NCI-H1048 (cell line): ENCODE measurements around the gene FAM200C.
A peak's percentile ranks its signal among the peaks of the same experiment; 100 is the strongest.
"Not testable (repeated sequence)": the region's sequence is repeated elsewhere in the genome, so short reads cannot be mapped to it uniquely, and the experiment has no call there.

Experiments
- DNase-seq: peaks from one replicate; lab custom pipeline; 2025; lab: John Stamatoyannopoulos, UW

Gene FAM200C

DNA sequence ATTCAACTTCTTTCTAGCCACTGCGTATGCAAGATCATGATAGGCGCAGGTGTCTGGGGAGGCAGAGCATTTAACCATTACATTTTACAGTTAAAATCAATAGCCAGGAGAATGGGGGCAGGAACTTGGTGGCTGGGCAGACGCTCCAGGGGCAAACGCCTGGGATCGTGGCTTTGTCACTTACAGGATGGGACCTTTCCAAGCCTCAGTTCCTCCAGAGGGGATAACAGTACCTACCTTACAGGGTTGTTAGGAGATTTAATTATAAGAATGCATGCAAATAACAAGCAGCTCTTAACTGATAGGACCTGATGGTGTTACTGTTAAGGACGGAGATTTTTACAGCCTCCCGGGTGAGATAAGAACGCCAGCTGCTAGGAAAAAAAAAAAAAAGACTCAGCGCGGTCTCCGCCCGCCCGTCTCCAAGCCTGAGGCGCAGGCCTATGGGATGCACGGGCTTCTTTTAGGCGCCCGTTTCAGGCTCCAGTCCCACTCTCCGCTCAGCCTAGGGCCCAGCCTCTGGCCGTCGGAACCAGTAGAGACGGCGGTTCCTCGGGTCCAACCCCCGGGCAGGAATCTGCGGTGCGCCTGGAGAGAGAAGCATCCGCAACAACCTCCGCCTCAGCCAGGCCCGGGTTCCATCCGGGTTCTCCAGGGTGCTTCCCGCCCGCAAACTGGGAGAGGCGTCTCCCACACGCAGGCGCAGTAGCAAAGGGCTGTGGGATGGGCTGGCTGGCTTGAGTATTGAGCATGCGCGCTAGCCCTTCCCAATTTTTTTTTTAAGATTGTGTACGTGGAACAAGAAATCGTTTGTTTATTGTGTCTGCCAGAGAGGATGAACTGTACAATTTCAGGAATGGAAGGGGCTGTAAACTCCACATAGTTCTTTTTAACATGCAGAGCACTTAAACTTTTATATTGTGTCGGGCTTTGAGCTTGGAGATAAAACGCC lies at the start of gene FAM200C:
TSS of gene FAM200C (minus strand) at position 653 of the 952 bp plus-strand sequence. CDS start 4,564 bp downstream, outside the sequence.
- peak; percentile 80 for DNase-seq

GRCh38 chr5:160449458-160449857 lies 49.6 kb upstream of the FAM200C start:
- no peak for DNase-seq

DNA sequence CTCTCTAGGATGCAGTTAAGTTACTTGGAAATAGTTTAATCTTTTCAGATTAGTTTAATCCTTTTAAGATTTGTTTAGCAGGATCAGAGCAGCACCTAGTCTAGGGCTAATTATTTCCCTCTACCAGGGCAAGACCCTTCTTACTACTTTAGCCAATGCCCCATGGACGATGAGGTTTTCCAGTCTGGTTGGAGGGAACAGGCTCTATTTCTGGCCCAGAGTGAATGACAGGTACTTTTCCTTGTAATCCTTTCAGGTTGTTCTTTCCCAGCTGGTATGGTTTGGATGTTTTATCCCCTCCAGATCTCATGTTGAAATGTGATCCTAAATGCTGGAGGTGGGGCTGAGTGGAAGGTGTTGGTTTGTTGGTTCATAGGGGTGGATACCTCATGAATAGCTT lies 49.0 kb upstream of the FAM200C start:
- DNase-seq: no peak

DNA sequence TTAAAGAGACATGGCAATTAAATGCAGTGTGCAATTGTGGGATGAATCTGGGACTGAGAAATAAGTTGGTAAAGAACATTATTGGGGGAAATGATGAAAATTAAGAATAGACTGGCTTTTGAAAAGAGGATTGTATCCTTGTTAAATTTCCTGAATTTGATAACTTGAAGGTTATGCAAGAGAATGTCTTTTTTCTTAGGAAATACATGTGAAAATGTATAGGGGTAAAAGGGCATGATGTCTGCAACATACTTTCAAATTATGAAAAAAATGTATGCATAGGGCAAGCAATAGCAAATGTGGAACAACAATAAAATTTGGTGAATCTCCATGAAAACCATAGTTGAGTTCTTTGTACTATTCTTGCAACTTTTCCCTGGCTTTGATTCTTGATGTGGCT lies 45.9 kb upstream of the FAM200C start:
- DNase-seq: no peak

GRCh38 chr5:160445132-160445531 lies 45.3 kb upstream of the FAM200C start:
- no peak for DNase-seq

- no peak for DNase-seq
Observed at GRCh38 chr5:160444407-160444806, 44.6 kb upstream of the FAM200C start.

- DNase-seq: no peak
Observed at GRCh38 chr5:160442824-160443431, 43.1 kb upstream of the FAM200C start.

- no peak for DNase-seq
Observed at GRCh38 chr5:160441311-160441781, 41.5 kb upstream of the FAM200C start.

DNA sequence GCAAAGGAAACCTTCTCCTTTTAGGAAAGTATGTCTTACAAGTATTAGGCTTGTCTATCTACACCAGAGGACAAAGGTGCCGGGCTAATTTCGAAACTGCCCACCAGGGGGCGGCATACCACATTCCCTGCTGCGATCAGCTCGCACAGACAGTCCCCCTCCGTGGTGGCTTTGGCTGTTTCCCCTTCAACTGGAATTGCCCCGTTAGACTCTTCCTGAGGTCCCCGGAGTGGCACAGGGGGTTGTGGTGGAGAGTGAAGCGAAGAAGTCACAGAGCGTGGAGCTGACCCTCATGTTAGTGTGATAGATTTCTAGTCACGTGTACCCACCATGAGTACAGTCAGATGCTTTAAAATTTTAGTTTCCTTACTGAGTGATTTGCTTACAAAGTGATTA lies 39.3 kb upstream of the FAM200C start:
- DNase-seq: peak; percentile 10

DNA sequence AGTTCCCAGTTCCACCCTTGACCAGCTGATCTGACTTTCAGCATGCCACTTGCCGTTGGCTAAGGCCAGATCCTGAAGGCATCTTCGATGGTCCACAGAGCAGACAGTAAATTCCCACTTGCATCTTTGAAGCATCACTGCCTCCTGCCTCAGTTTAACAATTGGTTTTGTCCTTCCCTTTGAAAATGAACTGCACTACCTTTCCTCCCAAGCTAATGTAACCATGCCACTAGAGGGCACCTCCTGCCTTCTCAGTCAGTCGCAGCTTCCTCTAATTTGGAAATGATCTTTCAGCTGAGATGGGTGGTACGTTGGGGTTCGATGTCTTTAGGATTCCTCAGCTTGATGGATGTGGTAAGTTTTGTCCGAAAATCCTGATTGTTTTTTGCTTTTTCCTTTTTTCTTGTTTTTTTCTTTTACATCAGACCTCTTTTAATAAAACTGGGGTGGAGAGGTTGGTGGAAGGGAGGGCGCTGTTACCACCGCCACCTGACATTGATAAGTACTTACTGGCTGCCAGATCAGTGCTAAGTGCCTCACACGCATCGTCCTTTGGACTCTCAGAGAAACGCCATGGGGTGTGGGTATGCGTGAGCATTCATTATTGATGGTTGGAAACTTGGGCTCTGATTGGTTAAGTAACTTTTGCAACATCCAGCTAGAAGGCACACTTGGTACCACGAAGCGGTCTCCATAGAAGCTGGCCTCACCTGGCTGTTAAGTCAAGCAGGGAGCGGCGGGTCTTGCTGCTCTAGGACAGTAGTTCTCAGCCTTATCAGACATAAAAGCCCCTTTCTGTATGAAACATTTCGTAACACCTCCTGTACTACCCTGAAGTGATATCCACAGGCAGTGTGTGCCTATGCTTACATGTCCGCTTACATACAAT lies 38.7 kb upstream of the FAM200C start:
- DNase-seq: peak; percentile 6

- DNase-seq: no peak
Observed at GRCh38 chr5:160437271-160437670, 37.4 kb upstream of the FAM200C start.

DNA sequence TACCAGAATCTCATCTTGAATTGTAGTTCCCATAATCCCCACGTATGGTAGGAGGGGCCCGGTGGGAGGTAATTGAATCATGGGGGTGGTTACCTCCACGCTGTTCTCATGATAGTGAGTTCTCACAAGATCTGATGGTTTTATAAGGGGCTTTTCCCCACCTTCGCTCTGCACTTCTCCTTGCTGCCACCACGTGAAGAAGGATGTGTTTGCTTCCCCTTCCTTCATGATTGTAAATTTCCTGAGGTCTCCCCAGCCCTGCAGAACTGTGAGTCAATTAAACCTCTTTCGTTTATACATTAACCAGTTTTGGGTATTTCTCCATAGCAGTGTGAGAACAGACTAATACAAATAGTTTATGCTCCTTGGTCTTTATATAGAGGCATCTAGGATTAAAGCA lies 36.8 kb upstream of the FAM200C start:
- not testable (repeated sequence) for DNase-seq

GRCh38 chr5:160436017-160436416 lies 36.2 kb upstream of the FAM200C start:
- no peak for DNase-seq

DNA sequence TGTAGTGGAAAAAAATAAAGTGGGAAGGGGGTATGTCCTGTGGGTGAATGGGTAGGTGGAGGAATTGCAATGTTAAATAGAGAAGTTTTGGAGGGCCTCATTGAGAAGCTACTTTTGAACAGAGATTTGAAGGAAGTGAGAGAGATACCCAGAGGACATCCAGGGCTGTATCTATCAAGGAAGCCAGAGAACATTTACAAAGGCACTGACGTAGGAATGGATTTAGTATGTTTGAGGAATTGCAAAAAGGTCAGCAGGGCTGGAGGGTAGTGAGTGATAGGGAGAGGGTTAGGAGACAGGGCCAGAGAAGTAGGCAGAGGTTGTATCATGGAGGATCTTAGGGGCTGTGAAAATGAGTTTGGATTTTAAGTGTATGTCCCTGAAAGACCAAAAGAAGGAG lies 35.7 kb upstream of the FAM200C start:
- DNase-seq: no peak

GRCh38 chr5:160434022-160434531 lies 34.2 kb upstream of the FAM200C start:
- DNase-seq: peak; percentile 4

DNA sequence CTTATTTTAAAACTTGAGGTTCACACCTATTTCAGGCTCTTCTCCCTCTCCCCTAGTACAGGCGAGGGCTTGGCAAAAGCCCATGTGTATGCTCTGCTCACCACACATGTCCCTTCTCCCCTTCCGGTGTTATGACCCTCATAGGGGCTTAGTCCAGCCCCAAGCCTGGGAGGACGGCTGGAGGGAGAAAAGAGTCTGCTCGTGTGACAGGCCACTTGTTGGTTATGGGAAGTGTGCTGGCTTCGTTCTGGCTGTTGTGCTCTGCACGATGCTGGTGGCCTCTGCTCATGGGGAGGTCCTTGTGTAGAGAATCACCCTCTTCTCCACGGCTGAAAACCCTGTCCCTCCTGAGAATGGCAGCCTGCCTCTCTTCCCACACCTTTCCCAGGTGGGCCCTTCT lies 32.9 kb upstream of the FAM200C start:
- DNase-seq: no peak

DNA sequence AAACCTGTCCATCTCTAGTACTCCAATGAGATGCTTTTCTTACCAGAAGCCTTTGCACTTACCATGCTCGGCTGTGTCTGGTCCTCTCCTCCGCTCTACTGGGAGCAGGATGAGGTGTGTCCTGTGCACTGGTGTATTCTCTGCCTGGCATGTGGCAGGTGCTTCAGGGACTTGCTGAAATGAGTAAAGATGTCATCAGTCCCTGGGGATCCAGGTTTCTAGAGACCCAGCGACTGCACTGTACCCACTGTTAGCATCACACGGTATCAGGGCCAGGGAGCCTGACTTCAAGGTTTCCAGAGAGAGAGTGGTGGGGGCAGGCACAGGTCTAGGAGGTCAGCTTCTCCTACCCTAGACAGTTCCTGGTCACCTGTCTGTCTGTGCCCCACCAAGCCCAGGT lies 32.3 kb upstream of the FAM200C start:
- no peak for DNase-seq

- no peak for DNase-seq
Observed at GRCh38 chr5:160427607-160428006, 27.8 kb upstream of the FAM200C start.

- DNase-seq: peak; percentile 29
Observed at GRCh38 chr5:160423099-160423498, 23.2 kb upstream of the FAM200C start.

GRCh38 chr5:160421625-160422258 lies 21.9 kb upstream of the FAM200C start, which contains the start of gene PTTG1:
Gene PTTG1 (plus strand): TSS chr5:160421855. CDS start chr5:160422313, 458 bp downstream.
- peak; percentile 84 for DNase-seq

- DNase-seq: no peak
Observed at GRCh38 chr5:160420331-160420610, 20.4 kb upstream of the FAM200C start.
